K562 (cell line): ENCODE data around the gene MAMDC4. TPM values are rescaled to one million over a fixed set of nuclear protein-coding genes. Genes with fewer than 3 reads are reported as not detected.

Experiments
- ATAC-seq: fragments of 200-7000 bp; cut with Tn5 transposase; 3 replicates; pipeline ENCODE4 v1.9.1; 2020; ENCODE audit warnings: moderate library complexity
- BruUV-seq: library from RNA; stranded (reverse); fragments of 400-500 nt; replicated peaks from 2 replicates; lab custom pipeline; 2021; lab: Mats Ljungman, UMichigan
- CTCF ChIA-PET: fragments of 300-600 bp; formaldehyde crosslinking; extraction: SDS; loops from one replicate; lab custom pipeline; 2021; ENCODE audit warnings: low intra/inter-chr PET ratio; lab: Yijun Ruan, JAX
- POLR2A ChIA-PET: fragments of 300-600, 350-650 bp; sonication (Branson Sonifier 250); formaldehyde crosslinking; extraction: SDS; loops from one replicate; lab custom pipeline; 2021; ENCODE audit warnings: antibody characterized with exemption, inconsistent platforms; lab: Yijun Ruan, JAX
- DNase-seq, 4 experiments: peaks; one replicate each; pipeline versions ENCODE4 v3.0.0 to v3.0.0-alpha.2; 2011 to 2018; ENCODE audit warnings: low spot score in 3 of 4, mixed read lengths in 3 of 4; ENCODE audit errors: extremely low read depth in 1 of 4
- FAIRE-seq: peaks from 2 replicates; lab custom pipeline; 2011; peaks lifted over from hg19 to GRCh38; lab: Jason Lieb, UNC
- H2AFZ ChIP-seq: 2 replicates; pipeline ENCODE4 v1.6.0; 2011; ENCODE audit warnings: low read depth, low read length, control low read depth, inconsistent platforms
- H3K27ac ChIP-seq: fragments of 200-600 bp; 3 replicates; pipeline ENCODE4 v1.8.0; 2011; ENCODE audit warnings: low read depth, mild to moderate bottlenecking, control low read depth, inconsistent platforms, low read length, moderate library complexity, mixed read lengths; ENCODE audit errors: extremely low read depth
- H3K27me3 ChIP-seq, 2 experiments: fragments of 300-600 bp in 1 of 2; 2 replicates in 1 of 2; 3 replicates in 1 of 2; pipeline versions ENCODE4 v1.6.0 to v1.8.0; 2011; ENCODE audit warnings: inconsistent platforms in 2 of 2, low read length in 2 of 2, mild to moderate bottlenecking in 1 of 2, mixed read lengths in 1 of 2, moderate library complexity in 1 of 2; ENCODE audit not compliant: control insufficient read depth in 2 of 2, insufficient read depth in 2 of 2
- H3K36me3 ChIP-seq: fragments of 300-600 bp; 3 replicates; pipeline ENCODE4 v1.8.0; 2011; ENCODE audit warnings: mild to moderate bottlenecking, low read length, inconsistent platforms; ENCODE audit not compliant: control insufficient read depth, insufficient read depth
- H3K4me1 ChIP-seq, 2 experiments: fragments of 200-600 bp in 1 of 2; replicated peaks in 1 of 2; 2 replicates in 1 of 2; 3 replicates in 1 of 2; pipeline versions ENCODE4 v1.5.1 to v1.8.0; 2011; ENCODE audit warnings: inconsistent platforms in 2 of 2, low read length in 2 of 2, mild to moderate bottlenecking in 1 of 2, mixed read lengths in 1 of 2, moderate library complexity in 1 of 2; ENCODE audit not compliant: control insufficient read depth in 2 of 2, insufficient read depth in 2 of 2
- H3K4me2 ChIP-seq: 2 replicates; pipeline ENCODE4 v1.6.1; 2011; ENCODE audit warnings: low read length, control low read depth, inconsistent platforms, mixed read lengths; ENCODE audit not compliant: insufficient read depth
- H3K4me3 ChIP-seq: fragments of 200-600 bp; sonication (generic), shearing (Covaris generic); 2 replicates; pipeline ENCODE4 v1.5.1; 2016; ENCODE audit warnings: control low read depth, inconsistent platforms
- H3K79me2 ChIP-seq: fragments of 200-600 bp; 3 replicates; pipeline ENCODE4 v1.8.0; 2011; ENCODE audit warnings: low read length, inconsistent platforms; ENCODE audit not compliant: control insufficient read depth, insufficient read depth
- H3K9ac ChIP-seq, 2 experiments: 2 replicates each; pipeline versions ENCODE4 v1.6.0 to v1.6.1; 2011; ENCODE audit warnings: low read depth in 2 of 2, low read length in 2 of 2, control low read depth in 1 of 2, inconsistent platforms in 1 of 2, mild to moderate bottlenecking in 1 of 2, mixed read lengths in 1 of 2; ENCODE audit not compliant: insufficient read depth in 1 of 2
- H3K9me1 ChIP-seq: one replicate; pipeline ENCODE4 v1.6.0; 2011; ENCODE audit warnings: inconsistent platforms, mild to moderate bottlenecking, low read length, moderate library complexity; ENCODE audit not compliant: control insufficient read depth, insufficient read depth
- H3K9me3 ChIP-seq: replicated peaks from 2 replicates; pipeline ENCODE4 v1.5.1; 2011; ENCODE audit warnings: low read depth, low read length, inconsistent platforms; ENCODE audit not compliant: control insufficient read depth, insufficient read depth
- H4K20me1 ChIP-seq: replicated peaks from 2 replicates; pipeline ENCODE4 v1.6.1; 2011; ENCODE audit warnings: low read length, inconsistent platforms, mixed read lengths; ENCODE audit not compliant: control insufficient read depth, insufficient read depth
- CREB1 ChIP-seq, 2 experiments: sonication (generic) in 1 of 2; formaldehyde crosslinking in 1 of 2; IDR thresholded peaks; 2 replicates each; pipeline versions ENCODE4 v1.6.1 to v1.8.0; 2012 to 2022; ENCODE audit warnings: inconsistent platforms in 1 of 2, mild to moderate bottlenecking in 1 of 2, missing genetic modification reagents in 1 of 2, moderate library complexity in 1 of 2
- FOXA3 ChIP-seq, 2 experiments: fragments of 450-650 bp in 1 of 2; sonication (generic) in 1 of 2; formaldehyde crosslinking; IDR thresholded peaks in 1 of 2; conservative IDR thresholded peaks in 1 of 2; 2 replicates each; pipeline versions ENCODE4 v1.4.0 to v1.8.0; 2020 to 2022; ENCODE audit warnings: mild to moderate bottlenecking in 2 of 2, missing genetic modification reagents in 1 of 2
- HOXB6 ChIP-seq: fragments of 250-450 bp; sonication (Bioruptor Pico); IDR thresholded peaks from 2 replicates; pipeline ENCODE4 v1.5.1; 2022; ENCODE audit warnings: mild to moderate bottlenecking, borderline replicate concordance
- MCM7 ChIP-seq, 2 experiments: fragments of 450-650 bp; IDR thresholded peaks; 2 replicates each; pipeline ENCODE4 v1.6.1; 2016 to 2018
- MTA3 ChIP-seq: fragments of 450-650 bp; formaldehyde crosslinking; IDR thresholded peaks from 2 replicates; pipeline ENCODE4 v1.6.1; 2017; ENCODE audit warnings: mild to moderate bottlenecking, borderline replicate concordance
- MYNN ChIP-seq, 2 experiments: sonication (generic); formaldehyde crosslinking in 1 of 2; IDR thresholded peaks; 2 replicates each; pipeline versions ENCODE4 v1.5.0 to v1.6.1; 2016 to 2020; ENCODE audit warnings: antibody characterized with exemption in 1 of 2, missing genetic modification reagents in 1 of 2
- NR1H2 ChIP-seq: sonication (generic); formaldehyde crosslinking; IDR thresholded peaks from 2 replicates; pipeline ENCODE4 v1.4.0; 2020; ENCODE audit warnings: mild to moderate bottlenecking, missing genetic modification reagents
- POLR2A ChIP-seq: fragments of 450-650 bp; conservative IDR thresholded peaks from 2 replicates; pipeline ENCODE4 v1.6.1; 2016
- POLR2B ChIP-seq: fragments of 450-650 bp; IDR thresholded peaks from 2 replicates; pipeline ENCODE4 v1.6.1; 2018; ENCODE audit warnings: low read depth; ENCODE audit not compliant: partially characterized antibody
- POLR2G ChIP-seq: fragments of 200-400 bp; formaldehyde crosslinking; IDR thresholded peaks from 2 replicates; pipeline ENCODE4 v1.6.1; 2017; ENCODE audit warnings: low read depth, mild to moderate bottlenecking, antibody characterized with exemption, low read length, moderate library complexity
- POU5F1 ChIP-seq: fragments of 150-350 bp; IDR thresholded peaks from 2 replicates; pipeline ENCODE4 v1.6.1; 2014; ENCODE audit warnings: borderline replicate concordance, low read length, low read depth, mild to moderate bottlenecking; ENCODE audit not compliant: partially characterized antibody
- PTBP1 ChIP-seq: fragments of 200-400 bp; formaldehyde crosslinking; IDR thresholded peaks from 2 replicates; pipeline ENCODE4 v1.6.1; 2017; ENCODE audit warnings: low read depth, low read length
- RBFOX2 ChIP-seq: fragments of 200-400 bp; formaldehyde crosslinking; IDR thresholded peaks from 2 replicates; pipeline ENCODE4 v1.6.1; 2017; ENCODE audit warnings: low read depth, mild to moderate bottlenecking, low read length, moderate library complexity
- RBM22 ChIP-seq: fragments of 200-400 bp; formaldehyde crosslinking; IDR thresholded peaks from 2 replicates; pipeline ENCODE4 v1.6.1; 2018; ENCODE audit warnings: low read length, low read depth; ENCODE audit not compliant: poor library complexity, severe bottlenecking
- SUPT5H ChIP-seq: fragments of 450-650 bp; IDR thresholded peaks from 2 replicates; pipeline ENCODE4 v1.6.1; 2016
- TCF3 ChIP-seq: sonication (generic); formaldehyde crosslinking; IDR thresholded peaks from 2 replicates; pipeline ENCODE4 v1.4.0; 2020; ENCODE audit warnings: mild to moderate bottlenecking, missing genetic modification reagents
- XRCC5 ChIP-seq: fragments of 200-400 bp; formaldehyde crosslinking; IDR thresholded peaks from 2 replicates; pipeline ENCODE4 v1.6.1; 2017; ENCODE audit warnings: low read depth, mild to moderate bottlenecking, low read length
- WGBS: fragments of 100-300 bp; shearing (Covaris generic); methylation state at CpG from one replicate; pipeline ENCODE4 v1.1.6; 2016; ENCODE audit warnings: low coverage, mixed read lengths; ENCODE audit not compliant: insufficient coverage; ENCODE audit errors: missing lambda C conversion rate; 5-methylcytosine and 5-hydroxymethylcytosine counted together
- in situ Hi-C: fragments of 300-500 bp; cut with MboI; formaldehyde crosslinking; loops from 4 replicates; pipeline ENCODE4 v1.15.0; 2018; ENCODE audit warnings: inconsistent platforms, mixed read lengths
- intact Hi-C: fragments of 100-400 bp; cut with micrococcal nuclease; formaldehyde crosslinking; loops from 2 replicates; pipeline ENCODE4 v1.14.2; 2022
- polyA plus RNA-seq, 8 experiments: library from polyadenylated mRNA; depleted of rRNA in 4 of 8; stranded (reverse) in 5 of 8; unstranded in 3 of 8; fragments of >200 nt; fragmentation: Nextera tagmentation in 2 of 8; fragmentation: Illumina TruSeq in 1 of 8; extraction: Ambion mirVana in 2 of 8; extraction: Trizol in 1 of 8; gene quantifications; 2 replicates each; pipeline versions ENCODE4 v1.2.1 to v1.2.3, GENCODE V29; 2011 to 2014; ENCODE audit warnings: inconsistent platforms in 1 of 8, missing spikeins in 1 of 8
- total RNA-seq, 7 experiments: library from RNA; depleted of rRNA in 6 of 7; stranded (reverse); fragments of >200 nt in 6 of 7; fragmentation: Illumina TruSeq in 2 of 7; extraction: Trizol in 2 of 7; gene quantifications; 2 replicates each; pipeline versions ENCODE4 v1.2.1 to v1.2.3, GENCODE V29; 2011 to 2021; ENCODE audit warnings: low replicate concordance in 1 of 7
- TF ChIP-seq, protein P1 (sequence below): fragments of 450-650 bp; IDR thresholded peaks from 2 replicates; pipeline ENCODE4 v1.6.1; 2016; ENCODE audit warnings: missing biosample characterization, missing genetic modification characterization
- TF ChIP-seq, protein P2 (sequence below): fragments of 250-450 bp; sonication (Bioruptor Pico); IDR thresholded peaks from 2 replicates; pipeline ENCODE4 v1.8.0; 2022; ENCODE audit warnings: moderate library complexity, mild to moderate bottlenecking, inconsistent platforms

MAMDC4 gene
- total and polyA plus RNA-seq, 9 of the 15 experiments (the other 6 are each of a cell fraction or from before 2014, with no cell fraction given), result 0.03 to 10.8 (median 1.5) TPM

DNA sequence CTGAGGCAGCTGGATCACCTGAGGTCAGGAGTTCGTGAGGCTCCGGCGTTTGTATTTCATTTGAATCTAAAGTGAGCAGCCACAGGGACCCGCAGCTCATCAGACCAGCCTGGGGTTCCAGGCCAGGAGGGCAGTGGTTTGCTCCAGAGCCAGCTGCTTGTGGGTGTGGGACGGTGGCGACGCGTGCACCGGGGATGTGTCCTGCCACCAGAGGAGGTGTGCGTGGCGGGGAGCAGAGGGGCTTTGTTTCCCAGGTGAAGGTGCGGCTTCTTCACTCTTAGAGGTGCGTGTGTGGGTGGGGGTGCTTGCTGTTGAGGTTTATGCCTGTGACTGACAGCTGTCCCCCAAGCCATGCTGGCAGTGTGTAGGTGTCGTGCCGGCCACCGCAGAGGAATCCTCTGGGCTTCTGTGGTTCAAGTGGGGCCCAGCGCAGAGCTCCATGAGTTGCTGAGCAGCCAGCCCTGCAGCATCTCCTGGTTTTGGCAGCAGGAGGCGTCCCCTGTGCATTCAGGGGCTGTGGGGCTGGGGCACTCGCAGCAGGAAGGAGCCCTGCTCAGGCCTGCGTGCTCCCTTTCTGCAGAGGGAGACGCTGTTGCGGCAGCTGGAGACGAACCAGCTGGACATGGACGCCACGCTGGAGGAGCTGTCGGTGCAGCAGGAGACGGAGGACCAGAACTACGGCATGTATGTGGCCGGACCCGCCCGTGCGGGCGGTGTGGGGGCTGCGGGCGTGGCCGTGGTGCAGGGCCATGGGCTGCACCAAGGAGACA lies 16.8 kb upstream of the MAMDC4 start:
- ChIA-PET CTCF (no interaction called here), POLR2A (interaction anchor here (1.4 kb wide), 1 partner anchor 109 kb away, joined by 3 read pairs; no protein-coding TSS in a partner anchor)
- H3K4me3 ChIP-seq, result no peak overlapping the region
- no peak for DNase-seq
- H3K4me2 ChIP-seq, result no peak overlapping the region
- intact Hi-C loops (no loop called here), in situ Hi-C loops (no loop called here)
- ATAC-seq, result no peak
- H3K27ac ChIP-seq, result no peak overlapping the region
- no TSS peak for BruUV-seq
- H4K20me1 ChIP-seq, result peaks cover 2% of the 10 kb centered on the region; the same call in 1 of the 2 replicates
- no peak overlapping the region for H2AFZ ChIP-seq
- H3K9ac ChIP-seq, result peak overlapping the region in 1 of 2 experiments; percentile 36; a peak in 1 of 4 replicates
- H3K9me1 ChIP-seq, result peaks cover 3% of the 10 kb centered on the region
- peaks cover 87% of the 10 kb centered on the region; the same call in 2 of the 3 replicates for H3K36me3 ChIP-seq
- WGBS, result 91% methylated on average over 29 of the region's 36 CpGs
- peaks cover 7 to 71% of the 10 kb centered on the region in 2 experiments; a peak in 4 of 5 replicates for H3K4me1 ChIP-seq
- no peaks in the 10 kb centered on the region for H3K9me3 ChIP-seq
- H3K79me2 ChIP-seq, result no peaks in the 10 kb centered on the region
- no peak for FAIRE-seq
- no peaks in the 10 kb centered on the region for H3K27me3 ChIP-seq
- peak; percentile 15 for TF ChIP-seq POLR2B
- no peak for TF ChIP-seq MTA3
- TF ChIP-seq HOXB6 (CRISPR knock-in tag), result no peak
- peak; percentile 54 for TF ChIP-seq POLR2A
- peak; percentile 29; the same call in 1 of the 2 replicates for TF ChIP-seq MYNN (IDR thresholded peaks at IDR 0.05)
- no peak for TF ChIP-seq MYNN (CRISPR knock-in tag; IDR thresholded peaks at IDR 0.05)
- no peak for TF ChIP-seq TCF3
- TF ChIP-seq, protein P1, sequence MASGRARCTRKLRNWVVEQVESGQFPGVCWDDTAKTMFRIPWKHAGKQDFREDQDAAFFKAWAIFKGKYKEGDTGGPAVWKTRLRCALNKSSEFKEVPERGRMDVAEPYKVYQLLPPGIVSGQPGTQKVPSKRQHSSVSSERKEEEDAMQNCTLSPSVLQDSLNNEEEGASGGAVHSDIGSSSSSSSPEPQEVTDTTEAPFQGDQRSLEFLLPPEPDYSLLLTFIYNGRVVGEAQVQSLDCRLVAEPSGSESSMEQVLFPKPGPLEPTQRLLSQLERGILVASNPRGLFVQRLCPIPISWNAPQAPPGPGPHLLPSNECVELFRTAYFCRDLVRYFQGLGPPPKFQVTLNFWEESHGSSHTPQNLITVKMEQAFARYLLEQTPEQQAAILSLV, result no peak
- no peak for TF ChIP-seq FOXA3 (CRISPR knock-in tag; conservative IDR thresholded peaks at IDR 0.05 in 1 of 2, IDR thresholded peaks at IDR 0.05 in 1 of 2)
- no peak for TF ChIP-seq MCM7 (IDR thresholded peaks at IDR 0.05)
- no peak for TF ChIP-seq XRCC5
- TF ChIP-seq PTBP1, result 0 out of 2 replicates have a peak, but pooled peaks have one; percentile 28
- no peak for TF ChIP-seq NR1H2 (CRISPR knock-in tag)
- TF ChIP-seq RBFOX2, result peak; percentile 23; the same call in 1 of the 2 replicates
- peak; percentile 81 for TF ChIP-seq POLR2G
- TF ChIP-seq CREB1 (IDR thresholded peaks at IDR 0.05), result no peak
- no peak for TF ChIP-seq CREB1 (CRISPR knock-in tag; IDR thresholded peaks at IDR 0.05)
- TF ChIP-seq POU5F1, result no peak
- TF ChIP-seq SUPT5H, result 0 out of 2 replicates have a peak, but pooled peaks have one; percentile 49
- TF ChIP-seq, protein P2, sequence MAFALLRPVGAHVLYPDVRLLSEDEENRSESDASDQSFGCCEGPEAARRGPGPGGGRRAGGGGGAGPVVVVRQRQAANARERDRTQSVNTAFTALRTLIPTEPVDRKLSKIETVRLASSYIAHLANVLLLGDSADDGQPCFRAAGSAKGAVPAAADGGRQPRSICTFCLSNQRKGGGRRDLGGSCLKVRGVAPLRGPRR (CRISPR knock-in tag), result no peak
- TF ChIP-seq RBM22, result peak; percentile 87
